ENCODE data around the gene GPR78.

DNA sequence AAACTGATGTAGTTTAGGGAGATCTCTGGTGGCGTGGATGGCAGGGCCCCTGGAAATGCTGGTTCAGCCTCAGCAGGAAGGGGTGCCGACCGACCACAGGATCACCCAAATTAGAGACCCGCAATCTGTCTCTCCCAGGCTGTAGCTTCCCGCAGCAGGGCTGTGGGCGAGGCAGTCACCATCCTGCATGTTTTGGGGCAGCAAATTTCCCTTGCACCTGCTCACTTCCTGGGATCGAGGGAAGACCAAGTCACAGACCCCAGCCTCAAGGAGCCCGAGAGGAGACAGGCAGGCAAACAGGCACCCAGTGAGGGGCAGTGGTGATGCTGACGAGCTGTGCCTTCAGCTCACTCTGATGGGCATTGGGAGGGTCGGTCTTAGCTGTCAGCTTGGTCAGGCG, 21.2 kb upstream of the GPR78 start:
- TF ChIP-seq FOXA3 (CRISPR knock-in tag; IDR thresholded peaks at IDR 0.05) (no peak), ELF1 (CRISPR knock-in tag; IDR thresholded peaks at IDR 0.05) (no peak), SMAD3 (CRISPR knock-in tag; IDR thresholded peaks at IDR 0.05) (no peak), FOXK1 (CRISPR knock-in tag; IDR thresholded peaks at IDR 0.05; ENCODE audit: borderline replicate concordance, low read depth) (no peak), PTBP1 (IDR thresholded peaks at IDR 0.05; ENCODE audit: low read depth, low read length, poor library complexity, severe bottlenecking) (no peak), ARNT (IDR thresholded peaks at IDR 0.05) (no peak), ZNF644 (CRISPR knock-in tag; IDR thresholded peaks at IDR 0.05; ENCODE audit: low read depth) (no peak), HIVEP1 (CRISPR knock-in tag; IDR thresholded peaks at IDR 0.05) (no peak), HDAC1 (CRISPR knock-in tag; IDR thresholded peaks at IDR 0.05) (no peak), NAIF1 (CRISPR knock-in tag; IDR thresholded peaks at IDR 0.05; ENCODE audit: borderline replicate concordance) (no peak), JUN (CRISPR knock-in tag; IDR thresholded peaks at IDR 0.05) (no peak)
- TF ChIP-seq, protein P1, sequence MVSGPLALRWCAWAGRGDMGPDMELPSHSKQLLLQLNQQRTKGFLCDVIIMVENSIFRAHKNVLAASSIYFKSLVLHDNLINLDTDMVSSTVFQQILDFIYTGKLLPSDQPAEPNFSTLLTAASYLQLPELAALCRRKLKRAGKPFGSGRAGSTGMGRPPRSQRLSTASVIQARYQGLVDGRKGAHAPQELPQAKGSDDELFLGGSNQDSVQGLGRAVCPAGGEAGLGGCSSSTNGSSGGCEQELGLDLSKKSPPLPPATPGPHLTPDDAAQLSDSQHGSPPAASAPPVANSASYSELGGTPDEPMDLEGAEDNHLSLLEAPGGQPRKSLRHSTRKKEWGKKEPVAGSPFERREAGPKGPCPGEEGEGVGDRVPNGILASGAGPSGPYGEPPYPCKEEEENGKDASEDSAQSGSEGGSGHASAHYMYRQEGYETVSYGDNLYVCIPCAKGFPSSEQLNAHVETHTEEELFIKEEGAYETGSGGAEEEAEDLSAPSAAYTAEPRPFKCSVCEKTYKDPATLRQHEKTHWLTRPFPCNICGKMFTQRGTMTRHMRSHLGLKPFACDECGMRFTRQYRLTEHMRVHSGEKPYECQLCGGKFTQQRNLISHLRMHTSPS (CRISPR knock-in tag; IDR thresholded peaks at IDR 0.05; ENCODE audit: low read depth), result no peak
- TF ChIP-seq, protein P2, sequence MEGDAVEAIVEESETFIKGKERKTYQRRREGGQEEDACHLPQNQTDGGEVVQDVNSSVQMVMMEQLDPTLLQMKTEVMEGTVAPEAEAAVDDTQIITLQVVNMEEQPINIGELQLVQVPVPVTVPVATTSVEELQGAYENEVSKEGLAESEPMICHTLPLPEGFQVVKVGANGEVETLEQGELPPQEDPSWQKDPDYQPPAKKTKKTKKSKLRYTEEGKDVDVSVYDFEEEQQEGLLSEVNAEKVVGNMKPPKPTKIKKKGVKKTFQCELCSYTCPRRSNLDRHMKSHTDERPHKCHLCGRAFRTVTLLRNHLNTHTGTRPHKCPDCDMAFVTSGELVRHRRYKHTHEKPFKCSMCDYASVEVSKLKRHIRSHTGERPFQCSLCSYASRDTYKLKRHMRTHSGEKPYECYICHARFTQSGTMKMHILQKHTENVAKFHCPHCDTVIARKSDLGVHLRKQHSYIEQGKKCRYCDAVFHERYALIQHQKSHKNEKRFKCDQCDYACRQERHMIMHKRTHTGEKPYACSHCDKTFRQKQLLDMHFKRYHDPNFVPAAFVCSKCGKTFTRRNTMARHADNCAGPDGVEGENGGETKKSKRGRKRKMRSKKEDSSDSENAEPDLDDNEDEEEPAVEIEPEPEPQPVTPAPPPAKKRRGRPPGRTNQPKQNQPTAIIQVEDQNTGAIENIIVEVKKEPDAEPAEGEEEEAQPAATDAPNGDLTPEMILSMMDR (CRISPR knock-in tag; IDR thresholded peaks at IDR 0.05), result no peak
